RWPE2 (cell line): Measurements from ENCODE around the gene ATG4B.

Experiments
- ATAC-seq: fragments of 200-7000 bp; cut with Tn5 transposase; 3 replicates; pipeline ENCODE4 v1.9.1; 2021; ENCODE audit warnings: low read depth
- DNase-seq: peaks from one replicate; pipeline ENCODE4 v3.0.0-alpha.2; 2020; ENCODE audit warnings: low spot score
- H3K27ac ChIP-seq: fragments of 450-650 bp; 2 replicates; pipeline ENCODE4 v1.5.1; 2017; ENCODE audit warnings: mild to moderate bottlenecking; ENCODE audit not compliant: poor library complexity, severe bottlenecking
- H3K27me3 ChIP-seq: fragments of 250-450 bp; sonication (Bioruptor Pico); 2 replicates; pipeline ENCODE4 v1.5.1; 2021; ENCODE audit warnings: mild to moderate bottlenecking, moderate library complexity; ENCODE audit not compliant: insufficient read depth, poor library complexity, severe bottlenecking
- H3K36me3 ChIP-seq: fragments of 250-450 bp; sonication (Bioruptor Pico); 2 replicates; pipeline ENCODE4 v1.5.1; 2020; ENCODE audit warnings: low read depth, mild to moderate bottlenecking, moderate library complexity
- H3K4me1 ChIP-seq: fragments of 250-450 bp; sonication (Bioruptor Pico); 2 replicates; pipeline ENCODE4 v1.5.1; 2021; ENCODE audit warnings: mild to moderate bottlenecking, moderate library complexity; ENCODE audit not compliant: insufficient read depth, poor library complexity, severe bottlenecking
- H3K4me3 ChIP-seq: fragments of 250-450 bp; sonication (Bioruptor Pico); 2 replicates; pipeline ENCODE4 v1.5.1; 2021; ENCODE audit warnings: mild to moderate bottlenecking, moderate library complexity; ENCODE audit not compliant: severe bottlenecking
- H3K9me3 ChIP-seq: fragments of 250-450 bp; sonication (Bioruptor Pico); 2 replicates; pipeline ENCODE4 v1.5.1; 2021; ENCODE audit warnings: mild to moderate bottlenecking, moderate library complexity; ENCODE audit not compliant: severe bottlenecking
- TF ChIP-seq, protein P1 (sequence below): fragments of 450-650 bp; IDR thresholded peaks from one replicate; pipeline ENCODE4 v1.5.1; 2017; ENCODE audit warnings: mild to moderate bottlenecking, moderate library complexity; ENCODE audit not compliant: poor library complexity, severe bottlenecking

Gene ATG4B

DNA sequence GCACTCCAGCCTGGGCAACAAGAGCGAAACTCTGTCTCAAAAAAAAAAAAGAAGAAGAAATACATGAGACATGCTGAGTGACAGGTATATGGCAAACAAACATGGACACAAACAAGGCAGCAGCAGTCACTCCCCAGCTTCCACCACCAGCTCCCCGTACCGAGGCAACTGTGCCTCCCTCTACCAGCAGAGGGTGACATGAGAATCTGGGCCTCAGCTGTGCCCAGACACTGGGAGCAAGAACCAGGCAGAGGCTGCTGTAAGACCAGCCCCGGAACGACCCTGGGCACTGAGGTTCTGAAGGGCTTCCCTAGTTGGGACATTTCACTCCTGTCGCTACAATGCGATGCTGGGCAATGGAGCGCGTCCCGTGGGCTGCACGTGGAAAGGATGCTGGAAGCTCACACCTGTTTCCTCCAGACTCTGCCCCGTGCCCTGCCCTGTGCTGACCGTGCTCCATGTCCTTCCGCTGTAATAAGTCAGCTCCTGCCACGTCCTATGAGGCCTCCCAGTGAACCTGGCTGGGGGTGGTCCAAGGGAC lies 41.8 kb upstream of the ATG4B start:
- Histone ChIP-seq H3K36me3 (peaks cover 33% of the 10 kb centered on the region), H3K9me3 (no peaks in the 10 kb centered on the region), H3K27me3 (no peaks in the 10 kb centered on the region), H3K27ac (no peak overlapping the region), H3K4me1 (no peaks in the 10 kb centered on the region), H3K4me3 (no peak overlapping the region)
- TF ChIP-seq, protein P1, sequence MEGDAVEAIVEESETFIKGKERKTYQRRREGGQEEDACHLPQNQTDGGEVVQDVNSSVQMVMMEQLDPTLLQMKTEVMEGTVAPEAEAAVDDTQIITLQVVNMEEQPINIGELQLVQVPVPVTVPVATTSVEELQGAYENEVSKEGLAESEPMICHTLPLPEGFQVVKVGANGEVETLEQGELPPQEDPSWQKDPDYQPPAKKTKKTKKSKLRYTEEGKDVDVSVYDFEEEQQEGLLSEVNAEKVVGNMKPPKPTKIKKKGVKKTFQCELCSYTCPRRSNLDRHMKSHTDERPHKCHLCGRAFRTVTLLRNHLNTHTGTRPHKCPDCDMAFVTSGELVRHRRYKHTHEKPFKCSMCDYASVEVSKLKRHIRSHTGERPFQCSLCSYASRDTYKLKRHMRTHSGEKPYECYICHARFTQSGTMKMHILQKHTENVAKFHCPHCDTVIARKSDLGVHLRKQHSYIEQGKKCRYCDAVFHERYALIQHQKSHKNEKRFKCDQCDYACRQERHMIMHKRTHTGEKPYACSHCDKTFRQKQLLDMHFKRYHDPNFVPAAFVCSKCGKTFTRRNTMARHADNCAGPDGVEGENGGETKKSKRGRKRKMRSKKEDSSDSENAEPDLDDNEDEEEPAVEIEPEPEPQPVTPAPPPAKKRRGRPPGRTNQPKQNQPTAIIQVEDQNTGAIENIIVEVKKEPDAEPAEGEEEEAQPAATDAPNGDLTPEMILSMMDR = peak; percentile 9
- no peak for DNase-seq
- ATAC-seq = no peak

DNA sequence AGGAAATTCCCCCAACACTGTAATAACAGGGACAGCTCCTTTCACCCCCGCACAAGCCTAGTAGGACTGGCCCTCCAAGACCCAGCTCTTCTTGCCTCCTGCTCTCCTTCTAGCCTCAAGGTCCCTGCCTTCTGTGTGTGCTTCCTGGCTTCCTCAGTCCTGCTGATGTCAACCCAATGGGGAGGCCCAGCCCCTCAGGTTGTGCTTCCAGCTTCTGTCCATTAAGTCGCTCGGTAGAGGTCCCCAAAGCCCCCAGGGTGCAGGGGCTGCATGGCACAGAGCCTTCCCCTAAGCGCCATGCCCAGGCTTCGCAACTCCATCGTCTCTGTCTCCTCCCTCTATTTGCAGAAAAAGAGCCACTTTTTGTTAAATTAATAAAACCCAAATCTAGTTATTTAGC lies 39.9 kb upstream of the ATG4B start:
- Histone ChIP-seq H3K36me3 (peaks cover 39% of the 10 kb centered on the region), H3K27ac (no peak overlapping the region), H3K4me3 (no peak overlapping the region), H3K4me1 (no peaks in the 10 kb centered on the region), H3K9me3 (no peaks in the 10 kb centered on the region), H3K27me3 (no peaks in the 10 kb centered on the region)
- TF ChIP-seq, protein P1 = no peak
- no peak for DNase-seq
- no peak for ATAC-seq

DNA sequence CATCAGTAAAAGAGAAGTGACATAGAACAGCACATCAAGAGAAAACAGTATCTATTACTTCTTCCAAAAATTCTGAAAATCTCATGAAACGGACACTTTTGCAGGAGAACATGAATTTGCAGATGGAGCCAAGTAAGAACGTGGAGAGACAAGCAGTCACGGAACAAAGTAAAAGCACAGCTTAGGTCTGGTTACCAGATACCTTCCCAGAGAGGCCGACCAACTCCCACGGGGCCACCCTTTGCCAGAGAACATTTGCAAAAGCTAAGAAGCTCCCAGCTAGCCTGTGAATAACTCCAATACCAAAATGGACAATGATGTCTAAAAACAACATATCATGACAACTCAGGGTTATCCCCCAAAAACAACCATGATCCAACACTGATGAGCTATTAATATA lies 39.4 kb upstream of the ATG4B start:
- DNase-seq (no peak), ATAC-seq (no peak)
- Histone ChIP-seq H3K27ac (no peak overlapping the region), H3K9me3 (no peaks in the 10 kb centered on the region), H3K36me3 (peaks cover 39% of the 10 kb centered on the region), H3K4me3 (no peak overlapping the region), H3K4me1 (no peaks in the 10 kb centered on the region), H3K27me3 (no peaks in the 10 kb centered on the region)
- TF ChIP-seq, protein P1 = no peak

DNA sequence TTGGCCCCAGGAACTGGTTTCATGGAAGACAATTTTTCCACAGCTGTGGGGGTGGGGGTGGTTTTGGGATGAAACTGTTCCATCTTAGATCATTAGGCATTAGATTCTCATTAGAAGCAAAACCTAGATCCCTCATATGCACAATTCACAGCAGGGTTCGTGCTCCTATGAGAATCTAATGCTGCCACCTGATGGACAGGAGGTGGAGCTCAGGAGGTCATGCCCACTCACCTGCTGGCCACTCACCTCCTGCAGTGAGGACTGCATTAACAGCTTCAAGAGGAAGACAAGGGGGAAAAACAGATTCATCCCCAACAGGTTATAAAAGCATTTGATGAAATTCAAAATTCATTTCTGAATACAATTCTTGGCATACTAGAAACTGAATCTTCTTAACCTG lies 39.0 kb upstream of the ATG4B start:
- no peak overlapping the region for H3K4me3 ChIP-seq
- H3K27ac ChIP-seq = no peak overlapping the region
- no peaks in the 10 kb centered on the region for H3K9me3 ChIP-seq
- DNase-seq = no peak
- peaks cover 37% of the 10 kb centered on the region for H3K36me3 ChIP-seq
- no peaks in the 10 kb centered on the region for H3K4me1 ChIP-seq
- peak; percentile 76; the same call in 2 of the 3 replicates for ATAC-seq
- TF ChIP-seq, protein P1 = peak; percentile 53
- H3K27me3 ChIP-seq = no peaks in the 10 kb centered on the region

DNA sequence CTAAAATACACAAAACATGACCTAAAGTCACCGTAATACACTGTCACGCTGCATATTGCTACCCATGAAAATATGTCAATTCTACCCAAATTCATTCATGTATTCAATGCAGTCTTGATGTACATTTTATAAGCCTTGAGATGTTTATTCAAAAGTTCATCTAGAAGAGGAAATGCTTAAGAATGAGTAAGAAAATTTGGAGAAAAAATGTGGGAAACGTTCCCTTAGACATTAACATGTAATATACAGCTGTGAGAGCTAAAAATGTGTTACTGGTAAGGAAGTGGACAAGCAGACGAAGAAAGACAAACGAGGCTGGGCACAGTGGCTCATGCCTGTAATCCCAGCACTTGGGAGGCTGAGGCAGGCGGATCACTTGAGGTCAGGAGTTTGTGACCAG lies 37.9 kb upstream of the ATG4B start:
- H3K4me1 ChIP-seq = no peaks in the 10 kb centered on the region
- ATAC-seq = no peak
- H3K36me3 ChIP-seq = peaks cover 37% of the 10 kb centered on the region
- H3K27ac ChIP-seq = no peak overlapping the region
- DNase-seq = no peak
- no peak overlapping the region for H3K4me3 ChIP-seq
- TF ChIP-seq, protein P1 = no peak
- H3K9me3 ChIP-seq = no peaks in the 10 kb centered on the region
- no peaks in the 10 kb centered on the region for H3K27me3 ChIP-seq
